Osteoblast (primary cell): ENCODE measurements around the gene SNX8. TPM values are rescaled to one million over a fixed set of nuclear protein-coding genes. Genes with fewer than 3 reads are reported as not detected.
A peak's percentile ranks its signal among the peaks of the same experiment; 100 is the strongest.

Experiments
- DNase-seq: peaks from one replicate; pipeline ENCODE4 v3.0.0; 2011; ENCODE audit warnings: low spot score, mixed read lengths; ENCODE audit not compliant: insufficient read length; ENCODE audit errors: missing footprints
- H2AFZ ChIP-seq: 2 replicates; pipeline ENCODE4 v1.6.0; 2011; ENCODE audit warnings: mild to moderate bottlenecking, low read length
- H3K27ac ChIP-seq: 2 replicates; pipeline ENCODE4 v1.5.1; 2011; ENCODE audit warnings: mild to moderate bottlenecking, low read depth, low read length, moderate library complexity
- H3K27me3 ChIP-seq: 2 replicates; pipeline ENCODE4 v1.6.0; 2012; ENCODE audit warnings: mild to moderate bottlenecking, control low read depth, inconsistent platforms, low read length, moderate library complexity; ENCODE audit not compliant: insufficient read depth
- H3K36me3 ChIP-seq: 2 replicates; pipeline ENCODE4 v1.5.1; 2011; ENCODE audit warnings: mild to moderate bottlenecking, low read length, control low read depth, moderate library complexity; ENCODE audit not compliant: insufficient read depth
- H3K4me1 ChIP-seq: 2 replicates; pipeline ENCODE4 v1.5.1; 2011; ENCODE audit warnings: mild to moderate bottlenecking, low read length, control low read depth, moderate library complexity; ENCODE audit not compliant: insufficient read depth
- H3K4me2 ChIP-seq: 2 replicates; pipeline ENCODE4 v1.6.0; 2011; ENCODE audit warnings: mild to moderate bottlenecking, low read length; ENCODE audit not compliant: insufficient read depth
- H3K4me3 ChIP-seq: fragments of 200-600 bp; sonication (generic); 3 replicates; pipeline ENCODE4 v1.5.1; 2012; ENCODE audit warnings: mild to moderate bottlenecking, low read length, inconsistent platforms; ENCODE audit not compliant: insufficient read depth
- H3K79me2 ChIP-seq: 2 replicates; pipeline ENCODE4 v1.6.0; 2012; ENCODE audit warnings: mild to moderate bottlenecking, low read length, control low read depth, inconsistent platforms; ENCODE audit not compliant: insufficient read depth
- H3K9me3 ChIP-seq: 2 replicates; pipeline ENCODE4 v1.5.1; 2011; ENCODE audit warnings: low read depth, low read length, control low read depth
- H4K20me1 ChIP-seq: 2 replicates; pipeline ENCODE4 v1.6.0; 2012; ENCODE audit warnings: mild to moderate bottlenecking, low read length, control low read depth; ENCODE audit not compliant: insufficient read depth
- CTCF ChIP-seq: IDR thresholded peaks from 2 replicates; pipeline ENCODE4 v1.5.1; 2011; ENCODE audit warnings: mild to moderate bottlenecking, low read depth, low read length, moderate library complexity; ENCODE audit errors: extremely low read depth
- total RNA-seq: library from RNA; depleted of rRNA; stranded (reverse); fragments of >200 nt; gene quantifications from 2 replicates; pipeline ENCODE4 v1.2.3, GENCODE V29; 2012

The SNX8 gene
- total RNA-seq, 1 donor: 16.3 TPM

- Histone ChIP-seq H3K4me3 (no peak overlapping the region), H3K36me3 (peaks cover 69% of the 10 kb centered on the region), H3K79me2 (peaks cover 88% of the 10 kb centered on the region), H3K27me3 (no peaks in the 10 kb centered on the region), H3K4me1 (peaks cover 18% of the 10 kb centered on the region), H3K4me2 (no peak overlapping the region), H4K20me1 (peaks cover 58% of the 10 kb centered on the region), H3K9me3 (no peaks in the 10 kb centered on the region), H3K27ac (no peak overlapping the region), H2AFZ (no peak overlapping the region)
- no peak for DNase-seq
- no peak for TF ChIP-seq CTCF
Observed at GRCh38 chr7:2359610-2360009, 45.4 kb upstream of the SNX8 start.

GRCh38 chr7:2358968-2359527 lies 44.8 kb upstream of the SNX8 start:
- TF ChIP-seq CTCF: no peak
- H3K4me2 ChIP-seq: no peak overlapping the region
- DNase-seq: peak; percentile 37
- no peak overlapping the region for H3K27ac ChIP-seq
- peaks cover 57% of the 10 kb centered on the region for H4K20me1 ChIP-seq
- peaks cover 83% of the 10 kb centered on the region for H3K79me2 ChIP-seq
- no peaks in the 10 kb centered on the region for H3K27me3 ChIP-seq
- H2AFZ ChIP-seq: no peak overlapping the region
- H3K36me3 ChIP-seq: peaks cover 63% of the 10 kb centered on the region
- no peak overlapping the region for H3K4me3 ChIP-seq
- H3K4me1 ChIP-seq: peaks cover 18% of the 10 kb centered on the region
- no peaks in the 10 kb centered on the region for H3K9me3 ChIP-seq

GRCh38 chr7:2357571-2357970 lies 43.3 kb upstream of the SNX8 start:
- Histone ChIP-seq H3K27ac (no peak overlapping the region), H2AFZ (no peak overlapping the region), H3K4me2 (peak overlapping the region; percentile 99), H3K4me1 (peaks cover 26% of the 10 kb centered on the region), H3K4me3 (peak overlapping the region; percentile 18), H3K9me3 (no peaks in the 10 kb centered on the region), H3K36me3 (peaks cover 51% of the 10 kb centered on the region), H4K20me1 (peaks cover 54% of the 10 kb centered on the region), H3K79me2 (peaks cover 87% of the 10 kb centered on the region), H3K27me3 (no peaks in the 10 kb centered on the region)
- no peak for TF ChIP-seq CTCF
- DNase-seq: no peak

- Histone ChIP-seq H3K4me3 (peak overlapping the region; percentile 18), H2AFZ (no peak overlapping the region), H3K9me3 (no peaks in the 10 kb centered on the region), H3K79me2 (peaks cover 83% of the 10 kb centered on the region), H3K27ac (peak overlapping the region; percentile 46), H3K36me3 (peaks cover 47% of the 10 kb centered on the region), H3K27me3 (no peaks in the 10 kb centered on the region), H3K4me2 (peak overlapping the region; percentile 99), H4K20me1 (peaks cover 51% of the 10 kb centered on the region), H3K4me1 (peaks cover 26% of the 10 kb centered on the region)
- peak; percentile 88 for DNase-seq
- TF ChIP-seq CTCF: no peak
Observed at GRCh38 chr7:2357165-2357564, 42.9 kb upstream of the SNX8 start.
